Endometrial microvascular endothelial cells (primary cell): ENCODE data around the gene DIP2C. TPM values are rescaled to one million over a fixed set of nuclear protein-coding genes. Genes with fewer than 3 reads are reported as not detected.
"Not testable (repeated sequence)": the region's sequence is repeated elsewhere in the genome, so short reads cannot be mapped to it uniquely, and the experiment has no call there.

Experiments
- in situ Hi-C: cut with HindIII; loops from 2 replicates; pipeline ENCODE4 v1.10.0; 2017; ENCODE audit warnings: low sequenced_read_pairs, low pct_unique_long_range_greater_than_20kb; ENCODE audit errors: inconsistent ontology term
- total RNA-seq: library from RNA; depleted of rRNA; stranded (reverse); fragments of >200 nt; gene quantifications from one replicate; pipeline ENCODE4 v1.2.3, GENCODE V29; 2015; ENCODE audit errors: inconsistent ontology term

DIP2C gene
- total RNA-seq, 1 donor from 2014 or later, result 3.2 TPM

- in situ Hi-C loops, result no loop called here
Measured at GRCh38 chr10:519055-519715, 170.3 kb downstream of the DIP2C start.

- in situ Hi-C loops, result no loop called here
Measured at GRCh38 chr10:517872-518475, 171.5 kb downstream of the DIP2C start.

- in situ Hi-C loops, result no loop called here
Measured at GRCh38 chr10:517241-517830, 172.1 kb downstream of the DIP2C start.

GRCh38 chr10:516764-517163 is 172.7 kb downstream of the DIP2C start:
- in situ Hi-C loops, result no loop called here

- in situ Hi-C loops, result no loop called here
Measured at GRCh38 chr10:515674-516073, 173.8 kb downstream of the DIP2C start.

GRCh38 chr10:514137-514671 is 175.3 kb downstream of the DIP2C start:
- in situ Hi-C loops, result no loop called here

GRCh38 chr10:513393-513792 is 176.1 kb downstream of the DIP2C start:
- in situ Hi-C loops, result no loop called here

GRCh38 chr10:512661-513060 is 176.8 kb downstream of the DIP2C start:
- in situ Hi-C loops, result not testable (repeated sequence)

GRCh38 chr10:511849-512191 is 177.6 kb downstream of the DIP2C start:
- in situ Hi-C loops, result no loop called here

- in situ Hi-C loops, result no loop called here
Measured at GRCh38 chr10:511101-511848, 178.2 kb downstream of the DIP2C start.

GRCh38 chr10:510415-510881 is 179.0 kb downstream of the DIP2C start:
- in situ Hi-C loops, result no loop called here

GRCh38 chr10:509361-510102 is 179.9 kb downstream of the DIP2C start:
- in situ Hi-C loops, result no loop called here

- in situ Hi-C loops, result no loop called here
Measured at GRCh38 chr10:508726-509125, 180.7 kb downstream of the DIP2C start.

- in situ Hi-C loops, result no loop called here
Measured at GRCh38 chr10:507908-508444, 181.5 kb downstream of the DIP2C start.

GRCh38 chr10:507355-507699 is 182.1 kb downstream of the DIP2C start:
- in situ Hi-C loops, result no loop called here

GRCh38 chr10:506451-507354 is 182.8 kb downstream of the DIP2C start:
- in situ Hi-C loops, result no loop called here

GRCh38 chr10:505419-505818 is 184.0 kb downstream of the DIP2C start:
- in situ Hi-C loops, result no loop called here

GRCh38 chr10:504806-505205 is 184.7 kb downstream of the DIP2C start:
- in situ Hi-C loops, result no loop called here
